HG02884 (cell line): Measurements from ENCODE around the gene TADA2A.

Experiments used
- ATAC-seq: cut with Tn5 transposase; IDR thresholded peaks from one replicate; pipeline ENCODE4 v1.9.1; 2021; ENCODE audit warnings: mild to moderate bottlenecking, moderate library complexity; ENCODE audit not compliant: unreplicated experiment

TADA2A gene

GRCh38 chr17:37519251-37519985, 112.7 kb downstream of the TADA2A start:
- ATAC-seq: no peak

GRCh38 chr17:37520174-37520573, 113.5 kb downstream of the TADA2A start:
- ATAC-seq: no peak

GRCh38 chr17:37521821-37522220, 115.1 kb downstream of the TADA2A start:
- ATAC-seq: no peak

DNA sequence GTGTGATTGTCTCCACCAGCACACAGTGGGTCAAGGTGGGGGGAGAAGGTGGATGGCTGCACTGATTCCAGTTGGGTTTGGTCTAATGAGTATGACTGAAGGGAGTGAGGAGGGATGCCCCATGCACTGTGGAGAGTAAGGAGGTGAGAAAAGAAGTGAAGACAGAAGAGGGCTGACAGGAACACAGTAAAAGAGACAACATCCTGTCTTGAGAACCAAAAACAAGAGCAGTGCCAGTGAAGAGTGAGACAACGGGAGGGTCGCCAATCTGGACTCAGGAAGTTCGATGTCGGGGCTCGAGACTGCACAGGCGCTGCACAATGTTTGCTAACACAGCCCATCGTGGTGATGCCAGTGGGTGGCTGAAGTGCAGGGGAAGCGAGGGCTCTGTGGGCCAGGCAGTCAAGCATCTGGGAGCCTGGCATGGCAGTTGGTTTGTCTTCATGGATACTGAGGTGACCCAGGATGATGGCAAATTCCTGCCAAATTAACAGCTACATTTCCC, 117.1 kb downstream of the TADA2A start:
- no peak for ATAC-seq

DNA sequence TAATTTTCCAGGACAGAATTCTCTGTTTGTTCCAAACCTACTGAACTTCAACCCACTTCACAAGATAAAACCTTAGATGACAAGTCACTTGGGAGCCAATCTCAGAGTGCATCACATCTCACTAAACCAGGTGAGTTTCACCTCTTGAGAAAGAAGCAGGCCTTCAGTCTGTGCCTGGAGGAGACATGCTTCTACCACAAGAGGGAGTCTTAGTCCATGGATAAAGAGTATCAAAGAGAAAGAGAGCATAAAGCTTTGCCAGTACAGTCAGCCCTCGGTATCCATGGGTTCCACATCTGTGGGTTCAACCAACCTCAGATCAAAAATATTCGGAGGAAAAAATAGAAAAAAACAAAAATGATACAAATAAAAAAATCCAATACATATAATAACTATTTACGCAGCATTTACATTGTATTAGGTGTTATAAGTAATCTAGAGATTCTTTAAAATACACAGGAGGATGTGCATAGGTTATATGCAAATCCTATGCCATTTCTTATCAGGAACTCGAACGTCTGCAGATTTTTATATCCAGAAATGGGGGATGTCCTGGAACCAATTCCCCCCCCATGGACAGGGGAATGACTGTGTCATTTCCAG, 120.7 kb downstream of the TADA2A start:
- ATAC-seq: no peak
